HCT116 (cell line): ENCODE data around the gene ITPK1. TPM values are rescaled to one million over a fixed set of nuclear protein-coding genes. Genes with fewer than 3 reads are reported as not detected.

ENCODE experiments used
- ATAC-seq: fragments of 200-7000 bp; cut with Tn5 transposase; 2 replicates; pipeline ENCODE4 v1.9.1; 2020; ENCODE audit warnings: mild to moderate bottlenecking, moderate library complexity
- BruUV-seq: library from RNA; stranded (reverse); fragments of 400-500 nt; replicated peaks from 2 replicates; lab custom pipeline; 2021; lab: Mats Ljungman, UMichigan
- CTCF ChIA-PET: fragments of 300-600 bp; sonication (Branson Sonifier 250); formaldehyde crosslinking; loops from one replicate; lab custom pipeline; 2021; ENCODE audit warnings: antibody characterized with exemption; lab: Charles Lee
- POLR2A ChIA-PET: fragments of 300-600, 350-600 bp; sonication (Branson Sonifier 250); formaldehyde crosslinking; loops from one replicate; lab custom pipeline; 2021; ENCODE audit warnings: antibody characterized with exemption; lab: Charles Lee
- RAD21 ChIA-PET, 2 experiments: fragments of 300-600 bp; sonication (Branson Sonifier 250); formaldehyde crosslinking; loops; one replicate each; lab custom pipeline; 2023; ENCODE audit warnings: low total read pairs in 2 of 2; ENCODE audit not compliant: uncharacterized antibody in 2 of 2, unreplicated experiment in 2 of 2, low non-redundant PET in 1 of 2; lab: Charles Lee
- DNase-seq: peaks from one replicate; pipeline ENCODE4 v3.0.0-alpha.2; 2010; ENCODE audit warnings: low read depth, low spot score
- H2AFZ ChIP-seq: fragments of 200-600 bp; shearing (Covaris generic), sonication (generic); 2 replicates; pipeline ENCODE4 v1.6.1; 2017; ENCODE audit warnings: low read depth, mixed run types, mixed read lengths, antibody characterized with exemption, low read length; ENCODE audit not compliant: poor library complexity, severe bottlenecking
- H3K27ac ChIP-seq: 2 replicates; pipeline ENCODE4 v1.5.1; 2012; ENCODE audit warnings: low read depth, low read length
- H3K27me3 ChIP-seq: fragments of 200-600 bp; sonication (generic); 2 replicates; pipeline ENCODE4 v1.6.1; 2016; ENCODE audit warnings: mixed run types, low read length, mixed read lengths; ENCODE audit not compliant: insufficient read depth
- H3K36me3 ChIP-seq, 2 experiments: fragments of 200-500 bp in 1 of 2; fragments of 200-600 bp in 1 of 2; sonication (Bioruptor generic) in 1 of 2; sonication (generic) in 1 of 2; 2 replicates each; pipeline versions ENCODE4 v1.5.1 to v1.6.1; 2014 to 2016; ENCODE audit warnings: low read length in 2 of 2, inconsistent platforms in 1 of 2, mixed read lengths in 1 of 2, mixed run types in 1 of 2; ENCODE audit not compliant: insufficient read depth in 2 of 2, control insufficient read depth in 1 of 2
- H3K4me1 ChIP-seq, 2 experiments: fragments of 200-600 bp in 1 of 2; sonication (generic) in 1 of 2; 2 replicates each; pipeline versions ENCODE4 v1.5.1 to v1.6.1; 2012 to 2017; ENCODE audit warnings: low read length in 2 of 2, inconsistent platforms in 1 of 2, mild to moderate bottlenecking in 1 of 2, mixed read lengths in 1 of 2, mixed run types in 1 of 2, moderate library complexity in 1 of 2; ENCODE audit not compliant: insufficient read depth in 2 of 2, control insufficient read depth in 1 of 2
- H3K4me2 ChIP-seq: fragments of 200-600 bp; sonication (generic); 2 replicates; pipeline ENCODE4 v1.6.1; 2017; ENCODE audit warnings: mixed run types, low read length, mixed read lengths
- H3K4me3 ChIP-seq, 2 experiments: fragments of 200-600 bp in 1 of 2; sonication (generic) in 1 of 2; replicated peaks in 1 of 2; 2 replicates each; pipeline ENCODE4 v1.5.1; 2011 to 2016; ENCODE audit warnings: low read length in 2 of 2, control low read depth in 1 of 2, low read depth in 1 of 2, mild to moderate bottlenecking in 1 of 2, mixed read lengths in 1 of 2, mixed run types in 1 of 2
- H3K79me2 ChIP-seq: fragments of 200-600 bp; sonication (generic); 2 replicates; pipeline ENCODE4 v1.6.1; 2017; ENCODE audit warnings: mild to moderate bottlenecking, mixed run types, low read length, moderate library complexity, mixed read lengths; ENCODE audit not compliant: insufficient read depth
- H3K9ac ChIP-seq: fragments of 200-600 bp; sonication (generic); 2 replicates; pipeline ENCODE4 v1.6.1; 2016; ENCODE audit warnings: low read length, mixed read lengths
- H3K9me2 ChIP-seq: fragments of 200-600 bp; sonication (generic), shearing (Covaris generic); 2 replicates; pipeline ENCODE4 v1.6.1; 2017; ENCODE audit warnings: mixed run types, mild to moderate bottlenecking, moderate library complexity; ENCODE audit not compliant: insufficient read depth
- H3K9me3 ChIP-seq, 2 experiments: fragments of 200-500 bp in 1 of 2; fragments of 200-600 bp in 1 of 2; sonication (Bioruptor generic) in 1 of 2; sonication (generic) in 1 of 2; 2 replicates each; pipeline ENCODE4 v1.6.1; 2014 to 2017; ENCODE audit warnings: low read length in 2 of 2, mixed read lengths in 2 of 2, inconsistent platforms in 1 of 2, low read depth in 1 of 2, mild to moderate bottlenecking in 1 of 2, mixed run types in 1 of 2, moderate library complexity in 1 of 2; ENCODE audit not compliant: control insufficient read depth in 1 of 2, insufficient read depth in 1 of 2
- H4K20me1 ChIP-seq: fragments of 200-600 bp; sonication (generic), shearing (Covaris generic); 2 replicates; pipeline ENCODE4 v1.6.1; 2017; ENCODE audit warnings: mixed run types, mild to moderate bottlenecking, moderate library complexity; ENCODE audit not compliant: insufficient read depth
- CBX3 ChIP-seq: IDR thresholded peaks from 2 replicates; pipeline ENCODE4 v1.6.1; 2012; ENCODE audit warnings: low read depth
- EGR1 ChIP-seq: IDR thresholded peaks from 2 replicates; pipeline ENCODE4 v1.6.1; 2012; ENCODE audit warnings: low read depth
- ELF1 ChIP-seq: IDR thresholded peaks from 2 replicates; pipeline ENCODE4 v1.6.1; 2012; ENCODE audit warnings: low read depth, borderline replicate concordance
- EZH2phosphoT487 ChIP-seq: fragments of 200-600 bp; IDR thresholded peaks from 2 replicates; pipeline ENCODE4 v1.6.1; 2018; ENCODE audit warnings: antibody characterized with exemption, borderline replicate concordance
- FOSL1 ChIP-seq: IDR thresholded peaks from 2 replicates; pipeline ENCODE4 v1.6.1; 2012; ENCODE audit warnings: low read depth
- JUND ChIP-seq: IDR thresholded peaks from 2 replicates; pipeline ENCODE4 v1.6.1; 2012
- POLR2AphosphoS5 ChIP-seq: IDR thresholded peaks from 2 replicates; pipeline ENCODE4 v1.6.1; 2011; ENCODE audit warnings: mild to moderate bottlenecking, low read depth, low read length, moderate library complexity
- SIN3A ChIP-seq: IDR thresholded peaks from 2 replicates; pipeline ENCODE4 v1.6.1; 2012; ENCODE audit warnings: low read depth
- SRF ChIP-seq: IDR thresholded peaks from 2 replicates; pipeline ENCODE4 v1.6.1; 2012; ENCODE audit warnings: low read depth
- YY1 ChIP-seq: IDR thresholded peaks from 2 replicates; pipeline ENCODE4 v1.6.1; 2011; ENCODE audit warnings: low read length, low read depth, moderate library complexity, mild to moderate bottlenecking; ENCODE audit not compliant: insufficient replicate concordance; ENCODE audit errors: extremely low read depth
- ZBTB33 ChIP-seq: IDR thresholded peaks from 2 replicates; pipeline ENCODE4 v1.6.1; 2011; ENCODE audit warnings: mild to moderate bottlenecking, low read length, moderate library complexity; ENCODE audit not compliant: insufficient replicate concordance; ENCODE audit errors: extremely low read depth
- ZFX ChIP-seq: fragments of 450-650 bp; IDR thresholded peaks from 2 replicates; pipeline ENCODE4 v1.6.1; 2017
- ZNF274 ChIP-seq: fragments of 200-500 bp; sonication (Bioruptor generic); IDR thresholded peaks from 2 replicates; pipeline ENCODE4 v1.6.1; 2014; ENCODE audit warnings: mild to moderate bottlenecking, low read depth, low read length, inconsistent platforms
- intact Hi-C: fragments of 100-400 bp; cut with micrococcal nuclease; formaldehyde crosslinking; loops from 2 replicates; pipeline ENCODE4 v1.10.0; 2022
- total RNA-seq: library from RNA; stranded (reverse); gene quantifications from one replicate; pipeline ENCODE4 v1.2.1, GENCODE V29; 2021; ENCODE audit not compliant: unreplicated experiment
- TF ChIP-seq, protein P1 (sequence below): IDR thresholded peaks from 2 replicates; pipeline ENCODE4 v1.6.1; 2012

ITPK1 gene
- total RNA-seq, 1 experiment from 2014 or later: 70.2 TPM

DNA sequence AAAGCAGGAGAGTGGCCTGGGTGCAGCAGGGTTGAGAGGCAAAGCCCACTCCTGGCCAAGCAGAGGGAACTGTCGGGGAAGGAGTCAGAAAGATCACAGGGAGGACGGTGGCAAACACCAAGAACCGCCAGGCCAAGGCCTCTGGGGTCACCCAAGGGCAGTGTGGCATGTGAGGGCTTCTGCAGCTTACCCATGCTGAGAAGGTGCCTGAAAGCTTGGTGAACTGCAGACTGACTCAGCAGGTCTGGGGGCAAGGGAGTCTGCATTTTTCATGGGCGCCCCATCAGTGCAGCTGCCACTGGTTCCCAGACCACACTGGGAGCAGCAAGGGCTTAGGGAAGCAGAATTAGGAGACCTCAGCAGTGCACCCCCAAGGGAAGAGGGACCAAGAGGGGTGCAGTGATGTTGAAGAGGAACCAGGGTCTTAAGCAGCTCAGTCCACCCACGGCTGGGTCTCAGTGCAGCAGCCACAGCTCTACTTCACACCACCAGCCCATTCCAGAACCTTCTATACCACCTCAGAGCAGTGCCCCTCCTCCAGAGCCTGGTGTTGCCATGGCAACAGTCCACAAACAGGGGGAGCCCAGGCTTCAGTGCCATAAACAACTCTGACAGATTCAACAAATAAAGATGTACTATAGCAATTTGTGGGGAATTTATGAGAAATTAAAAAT is 59.4 kb downstream of the ITPK1 start:
- Histone ChIP-seq H3K9me3 (no peaks in the 10 kb centered on the region), H3K27ac (no peak overlapping the region), H3K36me3 (no peaks in the 10 kb centered on the region), H2AFZ (no peak overlapping the region), H3K9me2 (no peaks in the 10 kb centered on the region), H3K9ac (no peak overlapping the region), H3K4me1 (peaks cover 0 to 14% of the 10 kb centered on the region in 2 experiments; a peak in 3 of 4 replicates), H3K4me2 (no peak overlapping the region), H4K20me1 (no peaks in the 10 kb centered on the region), H3K4me3 (no peak overlapping the region), H3K27me3 (no peaks in the 10 kb centered on the region), H3K79me2 (no peaks in the 10 kb centered on the region; the same call in 1 of the 2 replicates)
- CTCF ChIA-PET: no interaction called here
- TF ChIP-seq SRF: no peak
- TF ChIP-seq ZBTB33: no peak
- no peak for TF ChIP-seq YY1
- TF ChIP-seq CBX3: no peak
- no peak for TF ChIP-seq EZH2phosphoT487
- no peak for TF ChIP-seq ELF1
- no peak for TF ChIP-seq ZNF274
- no peak for TF ChIP-seq ZFX
- no peak for TF ChIP-seq SIN3A
- TF ChIP-seq POLR2AphosphoS5: no peak
- TF ChIP-seq, protein P1, sequence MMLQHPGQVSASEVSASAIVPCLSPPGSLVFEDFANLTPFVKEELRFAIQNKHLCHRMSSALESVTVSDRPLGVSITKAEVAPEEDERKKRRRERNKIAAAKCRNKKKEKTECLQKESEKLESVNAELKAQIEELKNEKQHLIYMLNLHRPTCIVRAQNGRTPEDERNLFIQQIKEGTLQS: no peak
- no peak for TF ChIP-seq FOSL1
- no peak for TF ChIP-seq EGR1
- TF ChIP-seq JUND: no peak
- ATAC-seq (no peak), DNase-seq (no peak)
- POLR2A ChIA-PET: no interaction called here
- BruUV-seq: no TSS peak
- RAD21 ChIA-PET: no interaction called here
- intact Hi-C loops: no loop called here
